Adrenal gland (tissue), 5 donors: ENCODE data around the gene UBE2H.

Experiments used
- POLR2A ChIP-seq, 2 donors: fragments of 450-650 bp; IDR thresholded peaks; one replicate each; pipeline ENCODE4 v1.6.1; 2017; ENCODE audit warnings: antibody characterized with exemption in 2 of 2, mild to moderate bottlenecking in 2 of 2, moderate library complexity in 1 of 2
- TF ChIP-seq, protein P1 (sequence below), 6 experiments: fragments of 450-650 bp in 4 of 6; fragments of 200-600 bp in 2 of 6; sonication (generic) in 1 of 6; IDR thresholded peaks; 1 replicate in 5 of 6; 2 replicates in 1 of 6; pipeline versions ENCODE4 v1.5.1 to v1.8.0; 2016 to 2021; ENCODE audit warnings: antibody characterized with exemption in 6 of 6, mild to moderate bottlenecking in 2 of 6, moderate library complexity in 1 of 6
- donor health status: DM: no; HTN: no; CAD: no.

GRCh38 chr7:129828078-129828762, 124.5 kb downstream of the UBE2H start:
- TF ChIP-seq, protein P1, sequence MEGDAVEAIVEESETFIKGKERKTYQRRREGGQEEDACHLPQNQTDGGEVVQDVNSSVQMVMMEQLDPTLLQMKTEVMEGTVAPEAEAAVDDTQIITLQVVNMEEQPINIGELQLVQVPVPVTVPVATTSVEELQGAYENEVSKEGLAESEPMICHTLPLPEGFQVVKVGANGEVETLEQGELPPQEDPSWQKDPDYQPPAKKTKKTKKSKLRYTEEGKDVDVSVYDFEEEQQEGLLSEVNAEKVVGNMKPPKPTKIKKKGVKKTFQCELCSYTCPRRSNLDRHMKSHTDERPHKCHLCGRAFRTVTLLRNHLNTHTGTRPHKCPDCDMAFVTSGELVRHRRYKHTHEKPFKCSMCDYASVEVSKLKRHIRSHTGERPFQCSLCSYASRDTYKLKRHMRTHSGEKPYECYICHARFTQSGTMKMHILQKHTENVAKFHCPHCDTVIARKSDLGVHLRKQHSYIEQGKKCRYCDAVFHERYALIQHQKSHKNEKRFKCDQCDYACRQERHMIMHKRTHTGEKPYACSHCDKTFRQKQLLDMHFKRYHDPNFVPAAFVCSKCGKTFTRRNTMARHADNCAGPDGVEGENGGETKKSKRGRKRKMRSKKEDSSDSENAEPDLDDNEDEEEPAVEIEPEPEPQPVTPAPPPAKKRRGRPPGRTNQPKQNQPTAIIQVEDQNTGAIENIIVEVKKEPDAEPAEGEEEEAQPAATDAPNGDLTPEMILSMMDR (IDR thresholded peaks at IDR 0.05), result no peak
- no peak for TF ChIP-seq POLR2A (IDR thresholded peaks at IDR 0.05)
